OCI-LY7 (cell line): ENCODE results near the gene C1orf159. TPM values are rescaled to one million over a fixed set of nuclear protein-coding genes. Genes with fewer than 3 reads are reported as not detected.

Source experiments
- BruUV-seq: library from RNA; stranded (reverse); fragments of 400-500 nt; replicated peaks from 2 replicates; lab custom pipeline; 2021; lab: Mats Ljungman, UMichigan
- CTCF ChIA-PET: fragments of 300-600 bp; sonication (Branson Sonifier 250); formaldehyde crosslinking; loops from one replicate; lab custom pipeline; 2022; ENCODE audit warnings: antibody characterized with exemption; ENCODE audit not compliant: unreplicated experiment; lab: Charles Lee
- POLR2A ChIA-PET: fragments of 300-600 bp; sonication (Branson Sonifier 250); formaldehyde crosslinking; loops from one replicate; lab custom pipeline; 2022; ENCODE audit warnings: antibody characterized with exemption; lab: Charles Lee
- DNase-seq: peaks from one replicate; pipeline ENCODE4 v3.0.0-alpha.2; 2015; ENCODE audit warnings: low spot score
- H2AFZ ChIP-seq: fragments of 200-600 bp; sonication (generic), shearing (Covaris generic); 2 replicates; pipeline ENCODE4 v1.6.1; 2014; ENCODE audit warnings: mild to moderate bottlenecking, antibody characterized with exemption, low read length, moderate library complexity
- H3K27ac ChIP-seq: fragments of 200-600 bp; sonication (generic); 2 replicates; pipeline ENCODE4 v1.5.1; 2014; ENCODE audit warnings: mixed run types, low read depth, mild to moderate bottlenecking, moderate library complexity, low read length, inconsistent platforms; ENCODE audit not compliant: poor library complexity, severe bottlenecking
- H3K36me3 ChIP-seq: fragments of 200-600 bp; sonication (generic); 2 replicates; pipeline ENCODE4 v1.6.1; 2014; ENCODE audit warnings: mild to moderate bottlenecking, antibody characterized with exemption, low read length, moderate library complexity, mixed read lengths; ENCODE audit not compliant: insufficient read depth
- H3K4me1 ChIP-seq: fragments of 200-600 bp; sonication (generic); 2 replicates; pipeline ENCODE4 v1.5.1; 2014; ENCODE audit warnings: mild to moderate bottlenecking, low read length; ENCODE audit not compliant: insufficient read depth, poor library complexity, severe bottlenecking
- H3K4me2 ChIP-seq: fragments of 200-600 bp; sonication (generic); 2 replicates; pipeline ENCODE4 v1.6.1; 2014; ENCODE audit warnings: mild to moderate bottlenecking, low read length
- H3K4me3 ChIP-seq: fragments of 200-600 bp; sonication (generic); 2 replicates; pipeline ENCODE4 v1.5.1; 2014; ENCODE audit warnings: mild to moderate bottlenecking, low read depth, low read length; ENCODE audit not compliant: poor library complexity, severe bottlenecking
- H3K79me2 ChIP-seq: fragments of 200-600 bp; sonication (generic); 2 replicates; pipeline ENCODE4 v1.6.1; 2016; ENCODE audit warnings: low read depth, mild to moderate bottlenecking, low read length, moderate library complexity, mixed read lengths; ENCODE audit not compliant: insufficient read depth
- H3K9me2 ChIP-seq: fragments of 200-600 bp; sonication (generic); 2 replicates; pipeline ENCODE4 v1.6.1; 2016; ENCODE audit warnings: mild to moderate bottlenecking, low read length, mixed read lengths; ENCODE audit not compliant: insufficient read depth
- H3K9me3 ChIP-seq: fragments of 200-600 bp; sonication (generic); 2 replicates; pipeline ENCODE4 v1.6.1; 2014; ENCODE audit warnings: mild to moderate bottlenecking, mixed run types, low read length, mixed read lengths
- H4K20me1 ChIP-seq: fragments of 200-600 bp; sonication (generic); 2 replicates; pipeline ENCODE4 v1.6.1; 2014; ENCODE audit warnings: mild to moderate bottlenecking, antibody characterized with exemption, low read length, moderate library complexity, mixed read lengths; ENCODE audit not compliant: insufficient read depth
- EZH2phosphoT487 ChIP-seq: fragments of 200-600 bp; sonication (generic); IDR thresholded peaks from 2 replicates; pipeline ENCODE4 v1.6.1; 2018; ENCODE audit warnings: low read depth, borderline replicate concordance, mild to moderate bottlenecking, mixed run types, antibody characterized with exemption, low read length, moderate library complexity, mixed read lengths
- intact Hi-C: fragments of 100-400 bp; cut with micrococcal nuclease; formaldehyde crosslinking; loops from one replicate; pipeline ENCODE4 v1.10.0; 2022; ENCODE audit not compliant: unreplicated experiment
- total RNA-seq, 2 experiments: library from RNA; depleted of rRNA in 1 of 2; stranded (reverse); fragments of >200 nt in 1 of 2; shearing (Covaris generic) in 1 of 2; gene quantifications; 2 replicates each; pipeline ENCODE4 v1.2.3, GENCODE V29; 2014 to 2022
- TF ChIP-seq, protein P1 (sequence below): fragments of 200-600 bp; sonication (generic); conservative IDR thresholded peaks from 2 replicates; pipeline ENCODE4 v1.5.1; 2014; ENCODE audit warnings: mild to moderate bottlenecking, antibody characterized with exemption, low read length, moderate library complexity, mixed read lengths

Gene C1orf159
- total RNA-seq, 2 experiments from 2014 or later: 24.5 to 27.6 TPM

DNA sequence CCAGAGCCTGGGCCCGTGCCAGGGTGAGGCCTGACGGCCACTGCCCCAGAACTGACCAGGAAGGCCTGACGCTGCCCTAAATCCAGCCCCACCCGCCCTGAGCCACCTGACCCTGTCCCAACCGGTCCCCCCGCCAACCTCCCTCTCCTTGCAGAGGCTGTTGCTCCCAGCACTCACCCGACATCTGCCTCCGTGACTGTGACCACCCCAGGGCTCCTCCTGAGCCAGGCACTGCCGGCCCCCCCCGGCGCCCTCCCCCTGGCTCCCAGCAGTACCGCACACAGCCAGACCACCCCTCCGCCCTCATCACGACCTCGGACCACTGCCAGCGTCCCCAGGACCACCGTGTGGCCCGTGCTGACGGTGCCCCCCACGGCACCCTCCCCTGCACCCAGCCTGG is 69.6 kb downstream of the C1orf159 start:
- intact Hi-C loops: no loop called here
- ChIA-PET POLR2A (no interaction called here), CTCF (no interaction called here)
- no TSS peak for BruUV-seq
- Histone ChIP-seq H3K9me2 (no peaks in the 10 kb centered on the region), H3K4me1 (no peaks in the 10 kb centered on the region), H3K4me2 (no peak overlapping the region), H2AFZ (no peak overlapping the region), H3K4me3 (no peak overlapping the region), H3K27ac (no peak overlapping the region), H3K36me3 (no peaks in the 10 kb centered on the region), H3K79me2 (no peaks in the 10 kb centered on the region), H4K20me1 (no peaks in the 10 kb centered on the region), H3K9me3 (no peaks in the 10 kb centered on the region)
- TF ChIP-seq, protein P1, sequence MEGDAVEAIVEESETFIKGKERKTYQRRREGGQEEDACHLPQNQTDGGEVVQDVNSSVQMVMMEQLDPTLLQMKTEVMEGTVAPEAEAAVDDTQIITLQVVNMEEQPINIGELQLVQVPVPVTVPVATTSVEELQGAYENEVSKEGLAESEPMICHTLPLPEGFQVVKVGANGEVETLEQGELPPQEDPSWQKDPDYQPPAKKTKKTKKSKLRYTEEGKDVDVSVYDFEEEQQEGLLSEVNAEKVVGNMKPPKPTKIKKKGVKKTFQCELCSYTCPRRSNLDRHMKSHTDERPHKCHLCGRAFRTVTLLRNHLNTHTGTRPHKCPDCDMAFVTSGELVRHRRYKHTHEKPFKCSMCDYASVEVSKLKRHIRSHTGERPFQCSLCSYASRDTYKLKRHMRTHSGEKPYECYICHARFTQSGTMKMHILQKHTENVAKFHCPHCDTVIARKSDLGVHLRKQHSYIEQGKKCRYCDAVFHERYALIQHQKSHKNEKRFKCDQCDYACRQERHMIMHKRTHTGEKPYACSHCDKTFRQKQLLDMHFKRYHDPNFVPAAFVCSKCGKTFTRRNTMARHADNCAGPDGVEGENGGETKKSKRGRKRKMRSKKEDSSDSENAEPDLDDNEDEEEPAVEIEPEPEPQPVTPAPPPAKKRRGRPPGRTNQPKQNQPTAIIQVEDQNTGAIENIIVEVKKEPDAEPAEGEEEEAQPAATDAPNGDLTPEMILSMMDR: no peak
- TF ChIP-seq EZH2phosphoT487: no peak
- no peak for DNase-seq

DNA sequence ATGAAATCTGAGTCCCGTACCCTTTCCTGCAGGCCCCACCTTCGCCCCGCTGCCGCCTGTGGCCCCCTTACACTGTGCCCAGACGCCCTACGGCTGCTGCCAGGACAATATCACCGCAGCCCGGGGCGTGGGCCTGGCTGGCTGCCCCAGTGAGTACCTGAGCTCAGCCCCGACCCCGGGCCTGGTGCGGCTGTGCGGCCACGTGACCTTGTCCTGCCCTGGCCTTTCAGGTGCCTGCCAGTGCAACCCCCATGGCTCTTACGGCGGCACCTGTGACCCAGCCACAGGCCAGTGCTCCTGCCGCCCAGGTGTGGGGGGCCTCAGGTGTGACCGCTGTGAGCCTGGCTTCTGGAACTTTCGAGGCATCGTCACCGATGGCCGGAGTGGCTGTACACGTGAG is 70.8 kb downstream of the C1orf159 start:
- ChIA-PET CTCF (no interaction called here), POLR2A (no interaction called here)
- Histone ChIP-seq H3K4me1 (peaks cover 5% of the 10 kb centered on the region), H3K4me2 (no peak overlapping the region), H3K9me2 (no peaks in the 10 kb centered on the region), H3K9me3 (no peaks in the 10 kb centered on the region), H3K4me3 (no peak overlapping the region), H3K36me3 (no peaks in the 10 kb centered on the region), H4K20me1 (no peaks in the 10 kb centered on the region), H3K79me2 (no peaks in the 10 kb centered on the region), H3K27ac (no peak overlapping the region), H2AFZ (no peak overlapping the region)
- intact Hi-C loops: no loop called here
- TF ChIP-seq EZH2phosphoT487: no peak
- TF ChIP-seq, protein P1: no peak
- BruUV-seq: no TSS peak
- DNase-seq: no peak

DNA sequence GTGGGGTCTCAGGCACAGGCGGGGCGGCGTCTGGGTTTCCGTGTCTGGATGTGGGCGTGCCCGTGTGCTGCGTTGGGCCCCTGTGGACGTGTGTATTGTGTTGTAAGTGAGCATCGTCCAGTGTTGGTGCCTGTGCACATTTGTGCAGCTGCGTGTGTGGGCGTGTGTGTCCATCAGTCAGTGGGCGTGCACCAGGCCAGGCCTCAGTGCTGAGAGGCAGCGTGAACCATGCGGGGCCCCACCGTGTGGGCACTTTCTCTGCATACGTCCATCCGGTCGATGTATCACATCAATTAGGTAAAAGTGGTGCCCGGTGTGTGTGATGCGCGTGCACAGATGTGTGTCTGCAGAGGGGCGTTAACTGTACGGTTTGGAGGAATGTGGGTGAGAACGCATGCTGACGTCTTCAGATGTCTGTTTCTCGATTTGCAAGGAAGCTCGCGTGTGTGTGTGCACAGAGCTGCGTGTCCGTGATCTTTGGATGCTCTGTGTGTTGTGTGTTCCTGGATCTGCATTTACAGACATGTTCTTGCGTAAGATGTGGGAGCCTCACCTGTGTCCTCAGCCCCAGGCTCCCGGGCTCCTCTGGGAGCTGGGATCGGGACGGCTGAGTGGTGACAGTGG is 71.3 kb downstream of the C1orf159 start:
- POLR2A ChIA-PET: no interaction called here
- Histone ChIP-seq H3K4me1 (peaks cover 6% of the 10 kb centered on the region), H2AFZ (no peak overlapping the region), H3K9me3 (no peaks in the 10 kb centered on the region), H3K36me3 (no peaks in the 10 kb centered on the region), H3K4me2 (no peak overlapping the region), H3K4me3 (no peak overlapping the region), H3K9me2 (no peaks in the 10 kb centered on the region), H4K20me1 (no peaks in the 10 kb centered on the region), H3K27ac (no peak overlapping the region), H3K79me2 (no peaks in the 10 kb centered on the region)
- no TSS peak for BruUV-seq
- intact Hi-C loops: no loop called here
- CTCF ChIA-PET: no interaction called here
- DNase-seq: no peak
- TF ChIP-seq EZH2phosphoT487: no peak
- TF ChIP-seq, protein P1: no peak
